NCI-H2107 treated with DMSO at 0.1 percent for 48 hours (cell line): ENCODE measurements around the gene UBE2Z.
"Not testable (repeated sequence)": the region's sequence is repeated elsewhere in the genome, so short reads cannot be mapped to it uniquely, and the experiment has no call there.

Experiments used
- DNase-seq: peaks from one replicate; lab custom pipeline; 2025; ENCODE audit not compliant: unreplicated experiment; lab: John Stamatoyannopoulos, UW

The UBE2Z gene

DNA sequence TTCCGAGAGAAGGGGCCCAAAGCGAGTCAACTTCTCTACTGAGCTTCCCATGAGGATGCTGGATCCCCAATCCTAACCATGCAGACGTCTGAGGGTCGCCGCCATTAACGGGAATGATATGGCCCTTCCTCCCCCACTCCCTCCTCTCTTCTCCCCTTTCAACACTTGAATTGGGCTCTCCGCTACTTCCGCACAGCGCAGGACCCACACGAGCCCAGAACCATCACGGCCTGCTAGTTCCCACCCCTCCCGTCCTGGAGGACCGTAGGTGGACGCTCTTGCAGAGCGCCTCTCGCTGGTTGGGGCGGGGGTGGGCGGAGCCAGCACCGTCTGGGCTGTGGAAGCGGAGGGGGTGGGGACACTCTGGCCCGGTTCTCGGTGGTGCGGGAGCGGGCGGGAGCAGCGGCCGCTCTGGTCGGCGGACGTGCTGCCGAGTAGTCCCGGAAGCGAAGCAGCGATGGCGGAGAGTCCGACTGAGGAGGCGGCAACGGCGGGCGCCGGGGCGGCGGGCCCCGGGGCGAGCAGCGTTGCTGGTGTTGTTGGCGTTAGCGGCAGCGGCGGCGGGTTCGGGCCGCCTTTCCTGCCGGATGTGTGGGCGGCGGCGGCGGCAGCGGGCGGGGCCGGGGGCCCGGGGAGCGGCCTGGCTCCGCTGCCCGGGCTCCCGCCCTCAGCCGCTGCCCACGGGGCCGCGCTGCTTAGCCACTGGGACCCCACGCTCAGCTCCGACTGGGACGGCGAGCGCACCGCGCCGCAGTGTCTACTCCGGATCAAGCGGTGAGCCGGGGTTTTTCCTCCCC, at the start of gene UBE2Z:
UBE2Z (plus strand) TSS at position 361 of the 797 bp plus-strand sequence; CDS start at position 458, 97 bp downstream.
- peak; percentile 76 for DNase-seq

DNA sequence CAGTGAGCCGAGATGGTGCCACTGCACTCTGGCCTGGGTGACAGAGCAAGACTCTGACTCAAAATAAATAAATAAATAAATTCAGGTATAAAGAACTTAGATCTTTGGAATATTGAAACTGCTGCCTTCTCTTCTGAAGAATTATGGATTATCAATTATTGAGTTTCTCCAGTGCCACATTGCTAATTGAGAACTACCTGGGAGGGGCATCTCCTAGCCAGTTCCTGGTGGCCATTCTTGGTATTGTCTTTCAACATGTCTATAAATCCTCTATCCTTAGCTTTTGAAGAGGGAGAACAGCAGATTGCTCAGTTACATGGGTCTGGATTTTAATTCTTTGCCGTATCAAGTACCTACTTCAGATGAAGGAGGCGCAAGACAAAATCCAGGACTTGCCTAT, 48.2 kb upstream of the UBE2Z start:
- DNase-seq, result no peak

DNA sequence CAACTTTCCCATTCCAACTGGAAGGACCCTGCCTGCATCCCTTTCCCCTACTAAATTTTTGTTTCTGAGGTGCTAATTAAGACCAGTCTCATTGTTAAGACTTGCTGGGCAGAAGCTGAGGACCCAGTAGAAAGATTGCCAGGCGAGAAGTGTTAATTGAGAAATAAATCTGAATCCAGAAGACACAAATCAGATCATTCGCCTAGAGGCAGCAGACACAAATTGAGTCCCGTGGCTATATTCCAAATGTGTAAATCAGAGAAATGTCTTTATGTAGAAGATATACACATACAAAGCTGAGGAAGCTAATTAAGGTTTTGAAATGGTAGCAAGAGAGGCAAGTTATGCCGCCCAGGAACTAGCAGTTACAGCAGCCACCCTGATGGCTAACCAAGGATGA, 47.8 kb upstream of the UBE2Z start:
- no peak for DNase-seq

DNA sequence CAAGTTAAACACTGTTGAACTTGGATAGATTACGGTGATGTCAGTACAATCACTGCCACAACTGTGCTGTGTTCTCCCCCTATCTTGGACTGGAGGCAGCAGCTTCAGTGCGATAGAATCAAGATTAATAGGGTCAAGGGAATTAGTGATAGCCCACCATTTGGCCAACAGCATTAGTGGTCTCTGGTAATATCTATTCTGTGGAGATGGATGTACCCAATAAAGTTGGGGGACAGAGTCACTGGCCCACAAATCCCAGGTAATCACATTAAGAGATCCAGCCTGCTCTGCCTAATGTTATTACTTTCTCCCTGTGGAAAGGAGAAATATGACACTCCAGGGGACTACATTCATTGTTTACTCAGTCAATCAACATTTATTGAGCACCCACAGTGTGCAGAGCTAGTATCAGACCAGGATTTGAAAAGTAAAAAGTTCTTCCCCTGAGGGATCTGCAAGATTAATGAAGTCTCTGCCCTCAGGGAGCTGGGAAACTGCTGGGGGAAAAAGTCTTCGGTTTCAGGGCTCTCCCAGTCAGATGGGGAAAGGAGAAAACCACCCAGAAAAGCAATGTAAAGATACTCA, 39.2 kb upstream of the UBE2Z start:
- DNase-seq, result no peak

DNA sequence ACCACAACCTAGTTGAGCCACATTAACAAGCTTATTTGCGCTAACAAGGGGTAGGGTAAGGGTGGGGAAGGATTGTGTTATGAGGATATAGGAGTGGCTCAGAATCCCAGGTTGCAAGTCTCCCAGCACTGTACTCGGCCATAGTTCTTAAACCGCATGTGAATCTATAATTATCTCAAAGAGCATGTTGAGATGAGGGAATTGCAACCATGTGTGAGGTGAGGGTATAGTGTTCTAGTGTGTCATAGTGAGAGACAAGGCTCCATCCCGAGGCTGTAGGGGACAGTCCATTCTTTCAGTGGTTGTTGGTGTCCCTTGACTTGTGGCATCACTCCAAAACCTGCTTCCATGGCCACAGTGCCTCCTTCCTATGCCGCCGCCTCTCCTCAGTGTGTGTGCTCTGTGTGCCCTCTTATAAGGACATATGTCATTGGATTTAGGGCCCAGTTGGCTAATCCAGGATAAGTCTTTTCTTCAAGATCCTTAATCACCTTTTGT, 38.3 kb upstream of the UBE2Z start:
- no peak for DNase-seq

- DNase-seq, result no peak
Measured at GRCh38 chr17:48871035-48871550, 37.1 kb upstream of the UBE2Z start.

- no peak for DNase-seq
Measured at GRCh38 chr17:48871551-48872351, 36.5 kb upstream of the UBE2Z start.

DNA sequence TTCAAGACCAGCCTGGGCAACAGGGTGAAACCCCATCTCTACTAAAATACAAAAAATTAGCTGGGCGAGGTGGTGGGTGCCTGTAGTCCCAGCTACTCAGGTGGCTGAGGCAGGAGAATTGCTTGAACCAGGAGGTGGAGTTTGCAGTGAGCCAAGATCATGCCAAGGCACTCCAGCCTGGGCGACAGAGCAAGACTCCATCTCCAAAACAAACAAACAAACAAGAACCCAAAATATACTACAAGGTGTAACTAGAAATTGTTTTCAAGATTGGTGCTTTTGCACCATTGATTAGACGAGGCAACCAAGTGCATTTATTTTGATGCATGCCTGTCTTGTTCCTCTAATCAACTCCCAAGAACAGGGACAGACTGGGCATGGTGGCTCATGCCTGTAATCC, 35.8 kb upstream of the UBE2Z start:
- DNase-seq, result not testable (repeated sequence)

DNA sequence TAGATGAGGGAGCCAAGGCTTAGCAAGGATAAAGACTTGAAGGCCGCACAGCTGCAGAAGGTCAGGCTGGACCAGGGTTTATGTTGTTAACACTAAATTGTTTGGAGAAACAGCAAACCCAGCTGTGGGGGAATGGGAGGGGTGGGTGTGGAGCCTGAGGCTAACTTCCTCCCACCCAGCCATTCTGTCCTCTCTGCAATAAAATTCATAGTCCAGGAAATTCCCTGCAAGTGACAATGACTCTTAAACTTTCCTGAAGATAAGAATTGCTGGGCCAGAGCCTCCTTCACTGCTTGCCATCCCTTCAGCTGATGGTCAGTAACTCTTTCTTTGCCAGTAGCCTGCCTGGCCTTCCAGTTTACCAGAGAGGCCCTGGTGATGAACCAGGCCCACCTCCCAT, 35.0 kb upstream of the UBE2Z start:
- DNase-seq, result no peak

GRCh38 chr17:48873696-48874443, 34.3 kb upstream of the UBE2Z start:
- DNase-seq, result no peak

GRCh38 chr17:48878920-48879898, 29.0 kb upstream of the UBE2Z start:
- peak; percentile 59 for DNase-seq

- DNase-seq, result no peak
Measured at GRCh38 chr17:48882272-48882671, 25.9 kb upstream of the UBE2Z start.

GRCh38 chr17:48883171-48883570, 25.0 kb upstream of the UBE2Z start:
- DNase-seq, result no peak

GRCh38 chr17:48890086-48890485, 18.1 kb upstream of the UBE2Z start:
- no peak for DNase-seq

- peak; percentile 46 for DNase-seq
Measured at GRCh38 chr17:48892940-48893645, 15.1 kb upstream of the UBE2Z start.

DNA sequence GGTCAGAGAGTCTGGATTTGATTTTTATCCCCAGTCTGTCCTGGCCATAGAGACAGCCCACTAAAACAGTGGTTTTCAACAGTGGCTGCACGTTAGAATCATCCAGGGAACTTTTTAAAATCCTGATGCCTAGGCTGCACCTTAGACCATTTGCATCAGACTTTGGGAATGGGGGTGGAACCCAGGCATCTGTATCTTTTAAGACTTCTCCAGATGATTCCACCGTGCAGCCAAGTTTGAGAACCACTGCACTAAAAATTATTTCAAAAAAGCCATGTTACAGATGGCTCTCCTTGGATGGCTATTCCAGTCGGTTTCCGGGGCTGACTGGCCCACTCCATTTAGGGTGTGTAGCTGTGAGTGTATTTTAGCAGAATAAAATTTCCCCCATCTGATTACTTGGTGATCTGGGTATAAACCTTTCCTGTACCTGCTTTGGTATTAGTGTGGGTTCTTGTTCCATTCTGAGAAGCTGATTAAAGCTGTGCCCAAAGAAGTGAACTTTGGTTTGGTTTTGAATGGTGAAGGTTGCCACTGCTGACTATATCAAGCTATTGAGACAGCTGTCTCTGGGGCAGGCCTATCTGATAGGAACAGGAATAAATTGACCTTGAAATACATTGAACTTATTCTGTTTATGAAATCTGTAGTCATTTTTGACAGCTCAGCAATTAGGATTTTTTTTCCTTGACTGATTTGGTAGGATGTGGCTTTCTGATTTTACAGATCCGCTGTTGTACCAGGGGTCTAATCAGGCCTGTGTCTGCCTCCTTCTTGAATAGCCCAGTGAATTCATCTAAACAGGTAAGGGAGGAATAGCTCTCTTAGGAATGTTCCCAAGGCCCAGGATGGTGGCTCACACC, 14.3 kb upstream of the UBE2Z start:
- DNase-seq, result no peak

DNA sequence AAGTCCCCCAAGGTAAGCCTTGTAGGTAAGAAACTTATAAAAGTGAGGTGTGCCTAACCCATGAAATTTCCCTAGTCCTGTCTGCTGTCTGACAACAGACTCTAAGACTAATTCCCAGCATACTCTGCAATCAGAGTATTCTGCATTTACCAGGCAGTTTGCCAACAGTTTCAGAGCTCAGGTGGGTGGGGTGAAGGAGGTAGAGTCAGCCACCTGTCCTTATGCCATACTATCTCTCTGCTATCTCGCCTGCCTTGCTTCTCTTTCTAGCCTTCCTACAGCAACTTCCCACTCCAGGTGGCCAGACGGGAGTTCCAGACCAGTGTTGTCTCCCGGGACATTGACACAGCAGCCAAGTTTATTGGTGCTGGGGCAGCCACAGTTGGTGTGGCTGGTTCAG, 13.3 kb upstream of the UBE2Z start:
- DNase-seq, result peak; percentile 14

GRCh38 chr17:48901241-48901640, 7.0 kb upstream of the UBE2Z start:
- no peak for DNase-seq
